Measurements from ENCODE around the gene AKAP1. TPM values are rescaled to one million over a fixed set of nuclear protein-coding genes. Genes with fewer than 3 reads are reported as not detected.

Gene AKAP1
- total RNA-seq, 1 experiment from 2014 or later, result 21.4 TPM

DNA sequence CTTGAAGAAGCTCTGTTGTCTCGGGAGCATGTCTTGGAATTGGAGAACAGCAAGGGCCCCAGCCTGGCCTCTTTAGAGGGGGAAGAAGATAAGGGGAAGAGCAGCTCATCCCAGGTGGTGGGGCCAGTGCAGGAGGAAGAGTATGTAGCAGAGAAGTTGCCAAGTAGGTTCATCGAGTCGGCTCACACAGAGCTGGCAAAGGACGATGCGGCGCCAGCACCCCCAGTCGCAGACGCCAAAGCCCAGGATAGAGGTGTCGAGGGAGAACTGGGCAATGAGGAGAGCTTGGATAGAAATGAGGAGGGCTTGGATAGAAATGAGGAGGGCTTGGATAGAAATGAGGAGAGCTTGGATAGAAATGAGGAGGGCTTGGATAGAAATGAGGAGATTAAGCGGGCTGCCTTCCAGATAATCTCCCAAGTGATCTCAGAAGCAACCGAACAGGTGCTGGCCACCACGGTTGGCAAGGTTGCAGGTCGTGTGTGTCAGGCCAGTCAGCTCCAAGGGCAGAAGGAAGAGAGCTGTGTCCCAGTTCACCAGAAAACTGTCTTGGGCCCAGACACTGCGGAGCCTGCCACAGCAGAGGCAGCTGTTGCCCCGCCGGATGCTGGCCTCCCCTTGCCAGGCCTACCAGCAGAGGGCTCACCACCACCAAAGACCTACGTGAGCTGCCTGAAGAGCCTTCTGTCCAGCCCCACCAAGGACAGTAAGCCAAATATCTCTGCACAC lies 21.2 kb downstream of the AKAP1 start:
- DNase-seq (ENCODE audit: low read depth), result peak; percentile 48

DNA sequence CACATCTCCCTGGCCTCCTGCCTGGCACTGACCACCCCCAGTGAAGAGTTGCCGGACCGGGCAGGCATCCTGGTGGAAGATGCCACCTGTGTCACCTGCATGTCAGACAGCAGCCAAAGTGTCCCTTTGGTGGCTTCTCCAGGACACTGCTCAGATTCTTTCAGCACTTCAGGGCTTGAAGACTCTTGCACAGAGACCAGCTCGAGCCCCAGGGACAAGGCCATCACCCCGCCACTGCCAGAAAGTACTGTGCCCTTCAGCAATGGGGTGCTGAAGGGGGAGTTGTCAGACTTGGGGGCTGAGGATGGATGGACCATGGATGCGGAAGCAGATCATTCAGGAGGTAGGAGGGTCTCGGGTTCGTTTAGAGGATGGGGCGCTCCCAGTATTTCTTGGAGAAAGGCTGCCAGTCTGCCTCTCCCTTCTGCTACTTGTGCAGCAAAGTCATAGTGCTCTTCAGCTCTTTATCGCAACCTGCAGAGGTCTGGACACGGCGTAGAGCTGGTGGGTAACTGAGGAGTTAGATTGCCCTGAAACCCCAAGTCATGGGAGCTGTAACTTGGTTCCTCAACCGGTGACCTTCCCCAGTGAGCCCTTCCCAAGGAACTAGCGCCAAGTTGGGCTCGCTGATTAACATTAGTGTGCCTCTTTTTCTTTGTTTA lies 21.9 kb downstream of the AKAP1 start:
- DNase-seq (ENCODE audit: low read depth), result peak; percentile 13

DNA sequence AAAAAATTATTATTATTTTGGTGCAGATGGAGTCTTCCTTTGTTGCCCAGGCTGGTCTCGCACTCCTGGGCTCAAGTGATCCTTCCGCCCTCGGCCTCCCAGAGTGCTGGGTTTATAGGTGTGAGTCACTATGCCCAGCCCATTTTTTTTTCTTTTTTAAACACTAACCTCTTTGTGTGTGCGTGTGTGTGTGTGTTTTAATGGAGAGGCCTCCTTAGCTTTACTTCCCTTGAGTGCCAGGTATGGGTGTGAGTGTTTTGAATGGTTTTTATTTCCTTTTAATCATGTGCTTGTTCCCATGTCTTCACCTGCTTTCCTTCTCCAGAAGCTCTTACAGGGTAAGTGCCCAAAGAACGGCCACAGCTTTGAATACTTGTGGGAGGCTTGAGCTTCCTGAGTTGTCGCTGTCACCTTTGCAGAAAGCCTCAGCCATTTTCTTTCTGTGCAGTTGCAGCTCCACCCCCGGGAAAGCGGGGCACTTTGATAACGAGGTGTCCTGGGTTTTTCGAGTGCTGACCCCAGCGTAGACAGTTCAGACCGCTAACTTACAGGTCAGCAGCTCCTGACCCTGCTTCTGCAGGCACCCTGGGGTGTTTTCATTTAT lies 22.6 kb downstream of the AKAP1 start:
- DNase-seq (ENCODE audit: low read depth), result peak; percentile 92

DNA sequence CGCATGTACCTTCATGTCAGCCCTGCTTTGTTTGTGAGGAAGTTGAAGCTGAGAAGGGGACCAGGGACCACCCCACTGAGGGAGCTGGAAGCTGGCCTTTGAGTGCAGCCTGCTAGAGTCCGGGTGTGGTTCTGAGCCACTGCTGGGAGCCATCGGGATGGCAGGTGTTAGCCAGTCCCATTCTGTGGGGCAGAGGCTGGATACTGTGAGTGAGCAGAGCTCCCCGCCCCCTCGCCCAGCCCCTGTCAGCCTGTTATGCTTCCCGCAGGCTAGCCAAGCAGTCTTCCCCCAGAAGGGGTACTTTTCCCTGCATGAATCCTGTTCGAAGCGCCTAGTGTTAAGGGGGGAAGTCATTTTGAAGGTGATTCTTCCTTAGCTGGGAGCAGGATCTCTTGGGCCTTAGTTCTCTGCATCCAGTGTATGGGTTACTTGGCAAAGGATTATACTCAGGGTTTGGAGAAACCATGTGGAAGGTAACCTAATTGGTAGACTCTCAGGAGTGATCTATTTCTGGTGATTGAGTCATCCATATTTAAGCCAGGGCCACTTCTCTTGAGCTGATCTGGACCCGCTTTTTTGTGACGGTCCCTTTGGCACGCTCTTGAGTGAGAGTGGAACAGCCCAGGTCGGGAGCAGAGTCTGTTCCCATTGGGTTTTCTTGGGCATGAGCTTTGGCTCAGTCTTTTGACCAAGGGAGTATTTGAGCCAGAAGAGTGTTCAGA lies 23.8 kb downstream of the AKAP1 start:
- DNase-seq (ENCODE audit: low read depth), result no peak

DNA sequence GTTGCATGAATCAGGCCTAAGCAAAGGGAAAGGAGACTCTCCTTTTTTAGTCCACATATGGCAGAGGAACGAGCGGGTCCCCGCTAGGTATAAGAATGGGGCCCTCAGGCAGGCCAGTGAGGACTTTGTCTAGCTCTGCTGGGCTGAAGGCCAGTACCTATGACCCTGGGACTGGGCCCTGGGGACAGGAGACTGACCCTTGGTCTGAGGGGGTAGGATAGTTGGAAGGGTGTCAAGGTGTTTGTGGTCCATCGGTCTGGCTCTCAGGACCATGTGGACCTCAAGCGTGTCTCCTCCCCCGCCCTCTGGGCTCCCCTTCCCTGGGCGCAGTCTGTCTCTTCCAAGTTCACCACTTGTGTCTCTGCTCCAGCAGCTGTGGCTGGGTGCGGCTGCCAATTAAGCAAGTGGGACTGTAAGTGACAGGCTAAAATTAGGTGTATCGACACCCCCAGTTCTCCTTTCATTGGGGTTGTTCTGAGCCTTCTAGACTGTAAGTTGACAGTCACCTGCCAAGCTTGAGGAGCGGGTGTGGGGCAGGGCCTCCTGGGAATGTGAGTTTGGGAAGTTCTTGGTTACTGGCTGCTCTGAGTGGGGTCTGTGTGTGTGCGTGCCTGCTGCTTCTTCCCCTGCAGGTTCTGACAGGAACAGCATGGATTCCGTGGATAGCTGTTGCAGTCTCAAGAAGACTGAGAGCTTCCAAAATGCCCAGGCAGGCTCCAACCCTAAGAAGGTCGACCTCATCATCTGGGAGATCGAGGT lies 24.5 kb downstream of the AKAP1 start:
- no peak for DNase-seq (ENCODE audit: low read depth)

DNA sequence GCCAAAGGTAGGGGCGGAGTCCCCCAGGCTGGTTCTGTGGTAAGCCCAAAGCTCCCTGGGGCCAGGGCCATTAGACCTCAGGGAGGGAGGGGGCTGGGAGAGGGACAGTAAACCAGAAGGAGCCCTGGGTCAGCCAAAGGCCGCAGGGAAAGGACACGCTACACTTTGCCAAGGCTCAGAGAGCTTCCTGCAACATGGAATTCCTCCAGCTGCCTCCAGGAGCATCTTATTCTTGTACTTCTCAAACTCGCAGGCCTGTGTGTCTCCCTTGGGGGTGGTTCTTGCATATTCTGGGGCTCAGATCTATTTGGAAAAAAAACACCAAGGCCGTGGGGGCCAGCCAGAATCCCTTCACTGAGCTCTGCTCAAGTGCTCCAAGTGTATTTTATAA lies 25.1 kb downstream of the AKAP1 start:
- DNase-seq (ENCODE audit: low read depth), result no peak

DNA sequence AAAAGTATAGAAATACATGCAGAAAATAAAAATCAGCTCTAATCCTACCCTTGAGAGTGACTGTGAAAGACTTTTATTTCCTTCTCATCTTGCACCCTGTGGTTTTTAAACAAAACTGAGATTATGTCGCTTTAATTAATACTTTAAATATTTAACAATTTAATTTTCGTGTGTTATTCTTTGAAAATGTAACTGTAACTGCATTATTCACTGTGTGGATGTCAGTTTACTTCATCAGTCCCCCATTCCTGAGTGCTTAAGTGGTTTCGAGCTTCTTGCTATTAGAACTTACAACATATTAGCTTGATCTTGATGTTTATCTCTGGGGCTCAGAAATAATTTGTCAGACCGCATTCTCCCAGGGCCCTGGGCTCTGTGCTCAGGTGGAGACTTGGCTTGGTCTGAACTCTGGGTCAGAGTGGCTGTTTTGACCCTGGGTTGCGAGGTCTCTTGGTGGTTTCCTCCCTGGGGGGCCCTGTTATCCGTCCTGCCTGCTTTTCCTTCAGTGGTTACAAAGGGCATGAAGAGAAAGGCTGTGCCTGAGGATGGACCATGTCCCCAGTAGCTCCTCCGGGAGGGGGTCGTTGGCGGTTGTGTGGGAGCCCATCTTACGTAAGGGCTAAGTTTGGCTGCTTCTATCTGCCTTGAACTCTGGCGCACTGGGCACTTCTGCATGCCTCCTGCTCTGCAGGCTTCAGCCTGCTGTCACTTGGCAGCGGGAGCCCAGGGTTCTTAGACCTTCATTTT lies 25.7 kb downstream of the AKAP1 start:
- peak; percentile 43 for DNase-seq (ENCODE audit: low read depth)

DNA sequence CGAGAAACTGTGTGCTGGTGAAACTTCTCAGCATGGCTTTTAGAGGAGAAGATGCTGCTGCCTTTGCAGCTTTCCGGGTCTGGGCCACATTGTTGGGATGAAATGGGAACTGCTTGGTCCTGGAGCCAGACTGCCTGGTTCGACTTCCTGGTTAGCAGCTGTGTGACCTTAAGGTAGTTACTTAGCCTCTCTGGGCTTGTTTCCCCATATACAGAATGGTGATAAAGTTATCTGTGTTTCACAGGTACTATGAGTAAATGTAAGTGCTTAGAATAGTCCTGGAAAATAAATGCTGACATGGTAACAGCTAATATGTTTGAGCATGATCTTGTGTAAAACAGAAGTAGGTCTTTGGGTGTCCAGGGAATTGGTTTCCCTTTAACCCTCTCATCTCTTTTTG lies 26.3 kb downstream of the AKAP1 start:
- DNase-seq (ENCODE audit: low read depth), result no peak

DNA sequence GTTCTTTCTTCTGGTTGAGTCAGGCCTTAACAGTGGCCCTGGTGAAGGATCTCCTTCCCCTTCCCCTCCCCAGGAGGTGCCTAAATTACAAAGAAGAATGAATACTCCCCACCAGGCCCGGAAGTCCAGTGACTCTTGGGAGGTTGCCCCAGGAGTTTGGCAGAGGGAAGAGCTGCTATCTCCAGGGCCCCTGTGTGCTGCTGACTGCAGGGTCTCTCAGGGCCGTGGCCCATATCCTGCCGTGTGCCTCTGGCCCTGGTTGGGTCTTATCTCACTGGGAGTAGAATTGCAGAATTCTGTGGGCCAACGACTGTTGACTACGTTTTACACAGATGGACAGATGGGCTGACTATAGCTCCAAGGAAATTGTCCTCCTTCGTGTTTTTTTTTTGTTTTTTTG lies 28.0 kb downstream of the AKAP1 start:
- no peak for DNase-seq (ENCODE audit: low read depth)

DNA sequence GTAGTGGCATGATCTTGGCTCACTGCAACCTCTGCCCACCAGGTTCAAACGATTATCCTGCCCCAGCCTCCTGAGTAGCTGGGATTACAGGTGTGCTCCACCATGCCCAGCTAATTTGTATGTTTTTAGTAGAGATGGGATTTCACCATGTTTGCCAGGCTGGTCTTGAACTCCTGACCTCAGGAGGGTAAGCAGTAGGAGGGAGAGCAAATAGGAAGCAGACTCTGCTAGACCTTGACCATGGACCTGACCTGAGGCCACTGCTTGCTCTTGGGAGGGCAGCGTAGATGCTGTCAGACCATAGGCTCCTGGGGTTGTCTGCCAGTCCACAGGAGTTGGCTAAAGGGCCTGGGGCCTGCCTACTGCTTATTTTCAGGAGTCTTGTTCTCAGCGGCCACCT lies 28.6 kb downstream of the AKAP1 start:
- DNase-seq (ENCODE audit: low read depth), result no peak

DNA sequence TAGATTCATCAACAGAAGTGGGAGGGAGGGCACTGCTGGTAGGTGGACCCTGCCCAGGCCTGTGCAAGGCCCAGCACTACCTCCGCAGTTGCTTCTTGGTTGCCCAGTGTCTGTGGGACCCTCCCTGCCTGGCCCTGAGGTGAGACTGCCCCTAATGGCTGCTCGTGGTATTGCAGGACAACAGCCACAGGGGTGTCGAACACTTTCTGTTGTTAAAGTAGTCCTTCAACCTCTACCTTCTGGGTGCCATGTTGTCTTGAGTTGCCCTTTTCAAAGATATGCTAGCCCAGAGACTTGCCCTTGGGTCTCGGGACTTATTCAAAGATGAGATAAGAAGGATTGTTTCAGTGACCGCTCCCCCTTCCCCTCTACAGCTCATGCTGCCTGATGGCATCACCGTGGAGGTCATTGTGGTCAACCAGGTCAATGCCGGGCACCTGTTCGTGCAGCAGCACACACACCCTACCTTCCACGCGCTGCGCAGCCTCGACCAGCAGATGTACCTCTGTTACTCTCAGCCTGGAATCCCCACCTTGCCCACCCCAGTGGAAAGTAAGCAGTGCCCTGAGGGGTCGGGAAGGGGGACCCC lies 29.1 kb downstream of the AKAP1 start:
- DNase-seq (ENCODE audit: low read depth), result no peak

DNA sequence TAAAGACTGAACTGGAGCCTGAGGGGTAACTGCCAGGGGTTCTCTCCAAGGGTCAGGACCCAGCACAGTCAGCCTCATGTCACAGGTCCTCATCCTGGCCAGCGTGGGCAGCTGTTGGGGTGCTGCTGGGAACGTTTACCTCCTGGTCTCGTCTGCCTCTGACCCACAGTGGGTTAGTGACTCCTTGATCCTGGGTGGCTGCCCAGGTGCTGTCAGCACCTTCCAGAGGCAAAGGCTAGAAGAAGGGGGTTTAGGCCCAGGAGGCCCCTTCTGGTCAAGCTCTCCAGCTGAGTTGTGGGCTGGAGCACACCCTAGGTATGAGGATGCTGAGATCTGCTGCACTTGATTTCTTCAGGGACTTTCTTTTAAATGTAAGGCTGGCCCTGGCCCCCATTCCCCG lies 30.3 kb downstream of the AKAP1 start:
- no peak for DNase-seq (ENCODE audit: low read depth)

DNA sequence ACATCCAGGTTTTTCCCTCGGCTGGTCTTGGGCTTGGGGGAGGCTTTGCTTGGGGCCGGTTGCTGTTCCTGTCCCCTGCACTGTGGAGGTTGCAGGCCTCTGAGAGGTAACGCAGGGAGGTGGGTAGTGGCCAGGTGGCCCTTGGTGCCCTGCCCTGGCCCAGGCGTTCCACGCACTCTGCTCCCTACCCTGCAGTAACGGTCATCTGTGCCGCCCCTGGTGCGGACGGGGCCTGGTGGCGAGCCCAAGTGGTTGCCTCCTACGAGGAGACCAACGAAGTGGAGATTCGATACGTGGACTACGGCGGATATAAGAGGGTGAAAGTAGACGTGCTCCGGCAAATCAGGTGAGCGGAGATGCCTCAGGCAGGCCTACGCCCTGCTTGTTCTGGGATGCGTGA lies 30.9 kb downstream of the AKAP1 start:
- no peak for DNase-seq (ENCODE audit: low read depth)

DNA sequence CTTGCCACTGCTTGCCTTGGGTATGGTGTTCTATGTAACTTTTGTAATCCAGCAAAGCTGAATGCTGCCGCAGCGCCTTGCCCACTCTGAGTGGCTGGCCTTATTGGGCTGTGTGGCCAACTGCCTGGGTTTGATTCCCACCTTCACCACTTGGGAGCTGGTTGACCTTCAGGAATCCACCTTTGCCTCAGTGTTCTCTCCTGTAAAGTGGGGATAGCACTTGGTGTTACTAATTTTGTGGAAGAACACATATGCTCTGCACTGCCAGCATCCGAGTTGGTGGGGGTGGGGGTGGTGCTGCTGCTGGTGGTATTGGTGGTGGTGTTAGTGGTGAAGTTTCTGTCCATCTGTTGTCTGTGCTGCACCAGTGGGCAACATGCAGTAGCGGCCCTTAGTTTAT lies 32.8 kb downstream of the AKAP1 start:
- DNase-seq (ENCODE audit: low read depth), result no peak

DNA sequence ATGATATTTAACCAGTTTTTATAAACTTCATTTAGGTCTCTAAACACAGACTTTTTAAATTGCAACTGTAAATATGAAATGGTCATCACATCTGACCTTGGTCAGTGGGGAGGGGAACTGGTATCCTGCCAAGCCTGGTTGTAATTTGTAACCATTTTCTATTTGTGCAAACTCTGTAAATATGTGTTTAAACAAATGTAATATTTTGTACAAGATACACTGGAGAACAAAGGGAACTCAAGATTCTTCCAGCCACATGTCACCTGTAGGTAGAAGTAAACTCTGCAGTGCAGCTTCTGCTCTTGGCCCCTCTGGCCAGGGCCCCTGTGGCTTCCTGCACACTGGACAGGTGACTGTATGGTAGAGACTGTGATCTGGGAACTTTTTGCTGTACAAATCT lies 35.8 kb downstream of the AKAP1 start:
- no peak for DNase-seq (ENCODE audit: low read depth)

DNA sequence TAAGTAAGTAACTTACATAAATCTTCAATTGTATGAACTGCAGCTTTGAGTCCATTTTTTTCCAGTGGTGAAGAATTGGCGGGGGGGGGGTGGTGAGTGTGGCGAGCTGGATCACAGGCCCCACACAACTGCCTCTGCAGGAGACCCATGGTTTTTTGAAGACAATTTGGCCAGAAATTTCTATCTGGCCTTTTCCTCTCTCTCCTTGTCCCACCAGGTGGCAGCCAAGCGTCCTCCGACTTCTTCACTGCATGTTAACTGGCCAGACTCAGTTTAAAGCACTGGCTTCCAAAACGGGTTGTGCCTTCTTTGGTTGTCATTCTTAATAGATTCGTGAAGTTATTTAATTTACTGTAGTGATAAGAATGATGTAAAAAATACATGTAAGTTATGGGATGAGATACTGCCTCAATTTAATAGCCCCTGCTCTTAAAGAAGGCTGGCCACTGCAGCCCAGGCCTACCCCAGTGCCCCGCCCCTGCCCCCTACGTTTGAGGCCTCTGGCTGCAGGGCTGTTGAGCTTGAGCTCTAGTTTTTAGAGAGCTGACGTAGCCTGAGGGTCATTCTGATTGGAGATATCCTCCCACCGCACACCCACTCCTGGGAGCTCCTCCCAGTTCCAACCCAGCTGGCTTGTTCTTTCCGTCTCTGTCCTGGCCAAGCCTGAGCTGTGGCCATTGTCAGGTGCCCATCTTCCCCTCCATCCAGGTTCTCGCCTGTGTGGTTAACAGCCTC lies 36.4 kb downstream of the AKAP1 start:
- DNase-seq (ENCODE audit: low read depth), result peak; percentile 40

DNA sequence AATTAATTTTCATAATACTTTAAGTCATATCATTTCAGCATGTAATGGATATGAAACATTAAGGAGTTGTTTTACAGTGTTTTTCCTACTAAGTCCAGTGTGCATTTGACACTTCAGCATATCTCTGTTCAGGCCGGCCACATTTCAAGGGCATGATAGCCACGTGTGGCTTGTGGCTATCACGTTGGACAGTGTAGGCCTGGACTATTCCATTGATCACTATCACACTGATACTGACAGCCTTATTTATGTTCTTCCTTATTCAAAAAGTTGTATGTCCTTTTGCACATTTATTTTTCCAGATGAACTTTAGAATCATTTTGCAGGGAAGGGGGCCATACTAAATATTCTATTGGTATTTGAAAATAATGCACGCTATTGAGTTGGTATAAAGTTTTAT lies 39.0 kb downstream of the AKAP1 start:
- no peak for DNase-seq (ENCODE audit: low read depth)

DNA sequence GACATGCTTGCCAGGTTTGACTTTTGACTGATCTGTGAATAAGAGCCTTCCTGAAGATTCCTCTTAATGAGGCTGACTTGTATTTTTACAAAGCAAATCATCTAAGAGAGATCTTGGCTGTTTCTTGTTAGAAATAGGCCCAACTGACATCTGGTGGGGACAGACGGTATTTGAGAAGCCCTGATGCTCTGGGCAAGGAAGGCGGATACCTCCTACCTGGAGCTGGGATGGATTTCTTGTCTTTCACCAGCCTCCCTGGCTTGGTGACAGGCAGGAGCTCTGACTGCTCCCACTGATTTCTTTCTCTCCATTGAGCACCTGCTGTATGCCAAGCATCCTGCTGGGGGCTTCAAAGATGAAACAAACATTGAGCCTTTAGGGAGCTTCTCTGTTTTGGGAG lies 40.4 kb downstream of the AKAP1 start:
- DNase-seq (ENCODE audit: low read depth), result no peak

DNA sequence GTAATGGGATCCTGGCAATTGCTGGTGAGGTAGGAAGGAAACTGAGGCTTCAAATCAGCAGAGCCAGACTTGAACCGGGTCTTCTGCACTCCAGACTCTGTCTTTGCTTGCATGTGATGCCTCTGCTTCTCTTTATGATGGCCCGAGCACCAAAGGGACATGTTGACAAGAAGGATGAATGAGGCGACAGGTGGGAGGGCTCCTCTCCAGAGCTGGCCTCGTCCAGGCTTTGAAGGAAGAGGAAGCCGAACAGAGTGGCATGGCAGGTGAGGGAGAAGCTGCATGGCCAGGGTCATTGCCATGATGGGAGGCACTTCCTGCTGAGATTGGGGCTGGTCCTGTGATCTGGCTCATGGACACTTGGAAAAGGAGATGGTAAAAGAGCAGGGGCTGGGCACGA lies 40.8 kb downstream of the AKAP1 start:
- no peak for DNase-seq (ENCODE audit: low read depth)

All from M059J (cell line).